IPS-15b (cell line): ENCODE results near the gene SRF.
"Not testable (repeated sequence)": the region's sequence is repeated elsewhere in the genome, so short reads cannot be mapped to it uniquely, and the experiment has no call there.

Source experiments
- H3K27me3 ChIP-seq: one replicate; pipeline ENCODE4 v1.6.1; 2013; ENCODE audit warnings: low read length; ENCODE audit not compliant: control insufficient read depth, insufficient read depth
- H3K36me3 ChIP-seq: one replicate; pipeline ENCODE4 v1.6.1; 2013; ENCODE audit warnings: low read length; ENCODE audit not compliant: control insufficient read depth, insufficient read depth
- H3K4me1 ChIP-seq: one replicate; pipeline ENCODE4 v1.6.1; 2013; ENCODE audit warnings: mild to moderate bottlenecking, low read length; ENCODE audit not compliant: control insufficient read depth, insufficient read depth
- H3K4me3 ChIP-seq: one replicate; pipeline ENCODE4 v1.5.1; 2013; ENCODE audit warnings: low read depth, low read length
- H3K9ac ChIP-seq: one replicate; pipeline ENCODE4 v1.6.1; 2013; ENCODE audit warnings: low read depth, mild to moderate bottlenecking, low read length
- H3K9me3 ChIP-seq: one replicate; pipeline ENCODE4 v1.6.1; 2013; ENCODE audit warnings: mild to moderate bottlenecking, low read length; ENCODE audit not compliant: control insufficient read depth, insufficient read depth

SRF gene

GRCh38 chr6:43131379-43131778 lies 39.7 kb upstream of the SRF start:
- not testable (repeated sequence) for H3K9me3 ChIP-seq, H3K27me3 ChIP-seq, H3K4me1 ChIP-seq, H3K9ac ChIP-seq, H3K4me3 ChIP-seq
- peaks cover 16% of the 10 kb centered on the region for H3K36me3 ChIP-seq

GRCh38 chr6:43138267-43138666 lies 32.8 kb upstream of the SRF start:
- no peaks in the 10 kb centered on the region for H3K9me3 ChIP-seq
- no peaks in the 10 kb centered on the region for H3K27me3 ChIP-seq
- no peak overlapping the region for H3K9ac ChIP-seq
- peaks cover 12% of the 10 kb centered on the region for H3K36me3 ChIP-seq
- no peaks in the 10 kb centered on the region for H3K4me1 ChIP-seq
- no peak overlapping the region for H3K4me3 ChIP-seq

GRCh38 chr6:43139973-43140372 lies 31.1 kb upstream of the SRF start:
- not testable (repeated sequence) for H3K27me3 ChIP-seq, H3K9ac ChIP-seq, H3K9me3 ChIP-seq, H3K4me3 ChIP-seq, H3K4me1 ChIP-seq
- peaks cover 16% of the 10 kb centered on the region for H3K36me3 ChIP-seq

GRCh38 chr6:43141644-43142043 lies 29.4 kb upstream of the SRF start:
- H3K4me1 ChIP-seq, result no peaks in the 10 kb centered on the region
- no peak overlapping the region for H3K4me3 ChIP-seq
- no peaks in the 10 kb centered on the region for H3K27me3 ChIP-seq
- peaks cover 16% of the 10 kb centered on the region for H3K36me3 ChIP-seq
- H3K9ac ChIP-seq, result no peak overlapping the region
- no peaks in the 10 kb centered on the region for H3K9me3 ChIP-seq

GRCh38 chr6:43142101-43142500 lies 29.0 kb upstream of the SRF start:
- peaks cover 16% of the 10 kb centered on the region for H3K36me3 ChIP-seq
- H3K27me3 ChIP-seq, result no peaks in the 10 kb centered on the region
- no peak overlapping the region for H3K9ac ChIP-seq
- H3K9me3 ChIP-seq, result no peaks in the 10 kb centered on the region
- no peak overlapping the region for H3K4me3 ChIP-seq
- no peaks in the 10 kb centered on the region for H3K4me1 ChIP-seq

GRCh38 chr6:43143235-43144128 lies 27.6 kb upstream of the SRF start:
- H3K4me3 ChIP-seq, result no peak overlapping the region
- no peaks in the 10 kb centered on the region for H3K9me3 ChIP-seq
- H3K9ac ChIP-seq, result no peak overlapping the region

GRCh38 chr6:43144879-43145278 lies 26.2 kb upstream of the SRF start:
- Histone ChIP-seq H3K9ac (no peak overlapping the region), H3K4me3 (no peak overlapping the region), H3K9me3 (no peaks in the 10 kb centered on the region), H3K4me1 (no peaks in the 10 kb centered on the region), H3K36me3 (peaks cover 10% of the 10 kb centered on the region), H3K27me3 (no peaks in the 10 kb centered on the region)

More at GRCh38 chr6:43143235-43144128, 27.6 kb upstream of the SRF start:
- no peaks in the 10 kb centered on the region for H3K4me1 ChIP-seq
- peaks cover 16% of the 10 kb centered on the region for H3K36me3 ChIP-seq
- no peaks in the 10 kb centered on the region for H3K27me3 ChIP-seq

- Histone ChIP-seq H3K27me3 (no peaks in the 10 kb centered on the region), H3K9ac (no peak overlapping the region), H3K4me3 (no peak overlapping the region), H3K4me1 (no peaks in the 10 kb centered on the region), H3K9me3 (no peaks in the 10 kb centered on the region), H3K36me3 (peaks cover 10% of the 10 kb centered on the region)
Measured at GRCh38 chr6:43146261-43146660, 24.8 kb upstream of the SRF start.

- Histone ChIP-seq H3K9ac (no peak overlapping the region), H3K9me3 (no peaks in the 10 kb centered on the region), H3K4me1 (no peaks in the 10 kb centered on the region), H3K4me3 (no peak overlapping the region), H3K36me3 (peaks cover 9% of the 10 kb centered on the region), H3K27me3 (no peaks in the 10 kb centered on the region)
Measured at GRCh38 chr6:43146709-43147688, 24.1 kb upstream of the SRF start.

- H3K27me3 ChIP-seq, result no peaks in the 10 kb centered on the region
- no peaks in the 10 kb centered on the region for H3K4me1 ChIP-seq
- H3K36me3 ChIP-seq, result peaks cover 5% of the 10 kb centered on the region
- H3K9me3 ChIP-seq, result no peaks in the 10 kb centered on the region
- no peak overlapping the region for H3K4me3 ChIP-seq
- no peak overlapping the region for H3K9ac ChIP-seq
Measured at GRCh38 chr6:43147691-43148477, 23.2 kb upstream of the SRF start.

GRCh38 chr6:43149265-43149664 lies 21.8 kb upstream of the SRF start:
- no peaks in the 10 kb centered on the region for H3K4me1 ChIP-seq
- H3K9me3 ChIP-seq, result no peaks in the 10 kb centered on the region
- H3K4me3 ChIP-seq, result no peak overlapping the region
- H3K9ac ChIP-seq, result no peak overlapping the region
- H3K36me3 ChIP-seq, result peaks cover 4% of the 10 kb centered on the region
- H3K27me3 ChIP-seq, result no peaks in the 10 kb centered on the region
